T-helper 2 cell treated with Interferon-gamma antibody and Interleukin-4, amounts not matched to agents 5 μg/mL and 100 μg/mL, for 36 hours (primary cell): ENCODE results near the gene ENDOV.

ENCODE experiments used
- DNase-seq: peaks from one replicate; pipeline ENCODE4 v3.0.0; 2021; ENCODE audit warnings: low spot score
- H3K27ac Mint-ChIP-seq: one replicate; pipeline ENCODE4 v1.8.0; 2021; ENCODE audit warnings: mild to moderate bottlenecking, mixed read lengths
- H3K27me3 Mint-ChIP-seq: one replicate; pipeline ENCODE4 v1.8.0; 2021; ENCODE audit warnings: low read depth, mixed read lengths
- H3K36me3 Mint-ChIP-seq: one replicate; pipeline ENCODE4 v1.8.0; 2021; ENCODE audit warnings: low read depth, mixed read lengths
- H3K4me1 Mint-ChIP-seq: one replicate; pipeline ENCODE4 v1.8.0; 2021; ENCODE audit warnings: low read depth, mixed read lengths
- H3K4me3 Mint-ChIP-seq: one replicate; pipeline ENCODE4 v1.8.0; 2022; ENCODE audit warnings: mild to moderate bottlenecking, moderate library complexity, mixed read lengths
- H3K9me3 Mint-ChIP-seq: one replicate; pipeline ENCODE4 v1.8.0; 2021; ENCODE audit warnings: mixed read lengths

ENDOV gene

GRCh38 chr17:80461528-80462160, 46.7 kb downstream of the ENDOV start:
- H3K36me3 Mint-ChIP-seq, result no peaks in the 10 kb centered on the region
- H3K4me1 Mint-ChIP-seq, result peaks cover 13% of the 10 kb centered on the region
- H3K9me3 Mint-ChIP-seq, result no peaks in the 10 kb centered on the region
- no peak overlapping the region for H3K27ac Mint-ChIP-seq
- no peak overlapping the region for H3K4me3 Mint-ChIP-seq
- H3K27me3 Mint-ChIP-seq, result peaks cover 19% of the 10 kb centered on the region
- no peak for DNase-seq

GRCh38 chr17:80463784-80464400, 48.9 kb downstream of the ENDOV start:
- H3K36me3 Mint-ChIP-seq, result peaks cover 3% of the 10 kb centered on the region
- no peak overlapping the region for H3K4me3 Mint-ChIP-seq
- H3K27ac Mint-ChIP-seq, result no peak overlapping the region
- DNase-seq, result no peak
- no peaks in the 10 kb centered on the region for H3K4me1 Mint-ChIP-seq
- H3K9me3 Mint-ChIP-seq, result no peaks in the 10 kb centered on the region
- peaks cover 35% of the 10 kb centered on the region for H3K27me3 Mint-ChIP-seq

GRCh38 chr17:80464486-80464885, 49.5 kb downstream of the ENDOV start:
- H3K27me3 Mint-ChIP-seq, result peaks cover 32% of the 10 kb centered on the region
- H3K9me3 Mint-ChIP-seq, result no peaks in the 10 kb centered on the region
- H3K4me1 Mint-ChIP-seq, result no peaks in the 10 kb centered on the region
- H3K4me3 Mint-ChIP-seq, result no peak overlapping the region
- no peak for DNase-seq
- H3K27ac Mint-ChIP-seq, result no peak overlapping the region
- H3K36me3 Mint-ChIP-seq, result peaks cover 5% of the 10 kb centered on the region

DNA sequence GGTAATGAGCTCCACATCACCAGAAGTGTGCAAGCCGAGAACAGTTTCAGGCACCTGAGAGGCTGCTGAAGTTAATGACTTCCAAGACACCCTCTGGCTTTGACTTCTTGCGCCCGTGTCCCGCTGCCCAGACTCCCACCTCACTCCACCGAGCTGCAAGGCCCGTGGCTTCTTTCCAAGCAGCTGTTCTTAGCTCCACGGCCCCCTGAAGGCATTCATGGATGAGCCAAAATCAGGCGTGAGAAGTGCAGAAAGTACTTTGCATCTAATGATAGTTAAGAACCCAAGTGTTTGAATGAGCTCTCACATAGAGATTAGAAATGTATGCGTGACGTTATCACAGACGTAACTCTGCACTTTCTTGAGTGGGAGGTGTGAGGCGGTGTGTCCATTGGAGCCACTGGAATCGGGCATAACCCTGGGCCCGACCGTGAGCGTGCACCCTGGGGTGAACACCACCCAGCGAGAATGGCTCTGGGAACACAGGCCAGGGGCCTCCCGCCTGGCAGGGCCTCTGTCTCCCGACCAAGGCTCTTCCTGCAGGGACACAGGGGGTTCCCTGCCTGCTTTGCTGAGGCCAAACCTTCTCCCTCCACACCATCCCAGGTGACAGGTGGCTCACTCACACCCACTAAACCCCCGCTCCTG, 50.5 kb downstream of the ENDOV start:
- no peak for DNase-seq
- H3K9me3 Mint-ChIP-seq, result no peaks in the 10 kb centered on the region
- no peak overlapping the region for H3K4me3 Mint-ChIP-seq
- no peaks in the 10 kb centered on the region for H3K4me1 Mint-ChIP-seq
- H3K27me3 Mint-ChIP-seq, result peaks cover 24% of the 10 kb centered on the region
- no peak overlapping the region for H3K27ac Mint-ChIP-seq
- peaks cover 5% of the 10 kb centered on the region for H3K36me3 Mint-ChIP-seq

GRCh38 chr17:80466188-80466705, 51.3 kb downstream of the ENDOV start:
- Mint-ChIP-seq H3K9me3 (no peaks in the 10 kb centered on the region), H3K4me3 (no peak overlapping the region), H3K27me3 (peaks cover 22% of the 10 kb centered on the region), H3K27ac (no peak overlapping the region), H3K4me1 (no peaks in the 10 kb centered on the region), H3K36me3 (peaks cover 5% of the 10 kb centered on the region)
- no peak for DNase-seq

DNA sequence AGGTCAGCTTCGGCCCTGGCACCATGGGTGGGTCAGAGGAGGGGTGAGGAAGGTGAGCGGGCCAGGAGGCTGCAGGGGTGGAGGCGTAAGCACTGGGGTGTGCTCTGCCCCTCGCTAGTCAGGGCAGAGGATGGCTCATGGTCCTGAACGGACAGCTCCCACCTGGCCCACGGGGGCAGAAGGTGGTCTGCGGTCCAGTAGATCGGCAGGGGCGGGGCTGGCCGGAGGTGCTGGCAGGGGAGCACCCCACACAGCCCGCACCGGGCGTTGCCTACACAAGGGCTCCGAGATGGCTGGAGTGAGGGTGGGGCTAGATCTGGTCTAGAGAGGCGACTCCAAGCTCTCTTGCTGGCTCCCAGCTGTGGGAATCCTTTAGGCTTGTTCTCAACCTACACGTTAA, 53.3 kb downstream of the ENDOV start:
- no peaks in the 10 kb centered on the region for H3K9me3 Mint-ChIP-seq
- peaks cover 3% of the 10 kb centered on the region for H3K4me1 Mint-ChIP-seq
- peaks cover 33% of the 10 kb centered on the region for H3K27me3 Mint-ChIP-seq
- H3K27ac Mint-ChIP-seq, result no peak overlapping the region
- DNase-seq, result no peak
- H3K4me3 Mint-ChIP-seq, result no peak overlapping the region
- H3K36me3 Mint-ChIP-seq, result peaks cover 5% of the 10 kb centered on the region

DNA sequence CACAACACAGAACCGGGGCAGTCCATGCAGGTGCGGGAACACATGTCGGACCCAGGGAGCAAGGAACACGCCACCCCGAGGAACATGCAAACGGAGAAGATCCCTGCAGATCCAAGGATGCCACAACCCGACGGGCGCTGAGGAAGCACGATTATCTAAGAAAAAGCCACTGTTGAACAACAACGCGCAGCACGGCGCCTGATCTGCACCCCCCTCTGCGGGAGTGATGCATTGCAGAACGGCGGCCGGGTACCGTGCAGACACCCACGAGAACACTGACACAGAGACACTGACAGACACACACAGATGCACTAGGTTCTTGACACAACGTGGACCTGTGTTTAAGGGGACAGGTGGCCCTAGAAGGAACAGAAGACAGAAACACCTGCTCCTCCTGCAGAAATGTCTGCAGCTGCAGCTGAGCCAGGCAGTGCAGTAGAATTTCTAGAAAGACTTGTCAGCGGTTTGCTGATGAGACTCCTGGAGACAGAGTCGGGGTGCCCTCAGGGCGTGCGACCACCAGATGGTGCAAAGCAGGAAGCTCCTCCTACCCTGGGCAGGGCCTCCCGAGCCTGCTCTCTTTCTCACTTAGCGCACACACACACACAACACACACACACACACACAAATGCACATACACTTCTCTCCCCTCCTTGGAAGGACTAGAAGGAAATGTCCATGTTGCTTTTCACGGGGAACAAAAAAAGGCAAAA, 54.0 kb downstream of the ENDOV start:
- peaks cover 37% of the 10 kb centered on the region for H3K27me3 Mint-ChIP-seq
- H3K4me3 Mint-ChIP-seq, result no peak overlapping the region
- peaks cover 5% of the 10 kb centered on the region for H3K36me3 Mint-ChIP-seq
- no peak overlapping the region for H3K27ac Mint-ChIP-seq
- no peaks in the 10 kb centered on the region for H3K9me3 Mint-ChIP-seq
- DNase-seq, result no peak
- peaks cover 3% of the 10 kb centered on the region for H3K4me1 Mint-ChIP-seq

GRCh38 chr17:80469667-80470066, 54.7 kb downstream of the ENDOV start:
- Mint-ChIP-seq H3K36me3 (peaks cover 5% of the 10 kb centered on the region), H3K4me1 (peaks cover 5% of the 10 kb centered on the region), H3K4me3 (no peak overlapping the region), H3K27me3 (peaks cover 44% of the 10 kb centered on the region), H3K27ac (no peak overlapping the region), H3K9me3 (no peaks in the 10 kb centered on the region)
- no peak for DNase-seq

DNA sequence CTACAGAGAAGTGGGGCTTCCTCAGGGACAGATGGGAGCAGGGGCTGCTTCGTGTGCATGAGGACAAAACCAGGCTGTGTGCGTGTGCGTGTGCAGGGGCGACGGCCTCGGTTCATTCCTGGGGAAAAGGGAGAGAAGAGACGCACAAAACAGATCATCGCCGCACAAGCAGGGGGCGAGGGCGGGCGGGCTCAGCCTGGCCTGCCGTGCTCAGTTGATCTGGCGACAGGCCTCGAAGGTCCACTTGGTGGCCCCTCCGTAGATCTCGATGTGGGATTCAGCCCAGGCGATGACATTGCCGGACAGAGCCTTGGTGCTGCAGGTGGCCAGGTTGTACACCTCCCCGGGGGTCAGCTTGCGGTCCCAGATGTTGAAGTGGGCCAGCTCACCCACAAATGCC, 55.6 kb downstream of the ENDOV start:
- no peak overlapping the region for H3K27ac Mint-ChIP-seq
- peaks cover 12% of the 10 kb centered on the region for H3K4me1 Mint-ChIP-seq
- no peaks in the 10 kb centered on the region for H3K9me3 Mint-ChIP-seq
- H3K36me3 Mint-ChIP-seq, result peaks cover 5% of the 10 kb centered on the region
- DNase-seq, result no peak
- H3K27me3 Mint-ChIP-seq, result peaks cover 53% of the 10 kb centered on the region
- H3K4me3 Mint-ChIP-seq, result no peak overlapping the region

- no peak for DNase-seq
- Mint-ChIP-seq H3K27ac (no peak overlapping the region), H3K4me1 (peaks cover 12% of the 10 kb centered on the region), H3K9me3 (no peaks in the 10 kb centered on the region), H3K36me3 (peaks cover 5% of the 10 kb centered on the region), H3K4me3 (no peak overlapping the region), H3K27me3 (peaks cover 53% of the 10 kb centered on the region)
Observed at GRCh38 chr17:80471922-80472321, 57.0 kb downstream of the ENDOV start.

DNA sequence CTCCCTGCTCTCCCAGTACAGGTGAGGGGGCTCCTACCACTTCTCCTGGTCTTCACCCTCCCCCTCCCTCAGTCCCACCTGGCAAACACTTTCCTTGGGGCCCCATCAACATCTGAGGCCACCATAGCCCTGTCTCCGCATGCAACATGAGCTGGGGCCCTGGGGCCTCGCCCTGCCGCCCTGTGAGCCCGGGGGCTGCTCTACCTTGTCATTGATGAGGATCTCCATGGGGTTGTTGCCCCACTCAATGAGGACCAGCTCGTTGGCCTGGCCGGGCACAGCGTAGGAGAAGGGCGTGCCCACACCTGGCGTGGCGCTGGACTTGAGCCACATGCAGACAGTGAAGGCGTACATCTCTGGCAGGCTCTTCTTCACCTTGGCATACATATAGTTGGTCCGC, 58.0 kb downstream of the ENDOV start:
- Mint-ChIP-seq H3K4me3 (no peak overlapping the region), H3K9me3 (no peaks in the 10 kb centered on the region), H3K27me3 (peaks cover 43% of the 10 kb centered on the region), H3K36me3 (peaks cover 5% of the 10 kb centered on the region), H3K27ac (no peak overlapping the region), H3K4me1 (peaks cover 12% of the 10 kb centered on the region)
- DNase-seq, result no peak

DNA sequence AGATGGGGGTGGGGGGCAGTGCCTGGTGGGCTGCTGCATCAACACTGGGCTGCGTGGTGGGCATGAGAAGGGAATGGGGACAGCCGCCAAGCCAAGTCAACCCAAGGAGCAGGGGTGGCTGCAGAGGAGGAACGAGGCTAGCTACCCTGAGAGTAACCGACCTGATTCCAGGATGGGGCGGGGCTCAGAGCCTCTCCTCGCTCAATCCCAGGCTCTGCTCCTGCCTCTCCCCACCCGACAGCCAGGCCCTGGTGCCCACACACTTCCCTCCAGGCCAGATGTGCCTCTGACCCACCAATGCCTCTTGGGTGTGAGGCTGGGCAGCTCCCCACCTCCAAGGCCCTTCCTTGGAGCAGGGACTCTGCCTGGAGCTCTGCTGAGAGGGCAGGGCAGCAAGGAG, 58.7 kb downstream of the ENDOV start:
- Mint-ChIP-seq H3K36me3 (peaks cover 2% of the 10 kb centered on the region), H3K27me3 (peaks cover 38% of the 10 kb centered on the region), H3K4me1 (peaks cover 12% of the 10 kb centered on the region), H3K4me3 (no peak overlapping the region), H3K9me3 (no peaks in the 10 kb centered on the region), H3K27ac (no peak overlapping the region)
- DNase-seq, result no peak

DNA sequence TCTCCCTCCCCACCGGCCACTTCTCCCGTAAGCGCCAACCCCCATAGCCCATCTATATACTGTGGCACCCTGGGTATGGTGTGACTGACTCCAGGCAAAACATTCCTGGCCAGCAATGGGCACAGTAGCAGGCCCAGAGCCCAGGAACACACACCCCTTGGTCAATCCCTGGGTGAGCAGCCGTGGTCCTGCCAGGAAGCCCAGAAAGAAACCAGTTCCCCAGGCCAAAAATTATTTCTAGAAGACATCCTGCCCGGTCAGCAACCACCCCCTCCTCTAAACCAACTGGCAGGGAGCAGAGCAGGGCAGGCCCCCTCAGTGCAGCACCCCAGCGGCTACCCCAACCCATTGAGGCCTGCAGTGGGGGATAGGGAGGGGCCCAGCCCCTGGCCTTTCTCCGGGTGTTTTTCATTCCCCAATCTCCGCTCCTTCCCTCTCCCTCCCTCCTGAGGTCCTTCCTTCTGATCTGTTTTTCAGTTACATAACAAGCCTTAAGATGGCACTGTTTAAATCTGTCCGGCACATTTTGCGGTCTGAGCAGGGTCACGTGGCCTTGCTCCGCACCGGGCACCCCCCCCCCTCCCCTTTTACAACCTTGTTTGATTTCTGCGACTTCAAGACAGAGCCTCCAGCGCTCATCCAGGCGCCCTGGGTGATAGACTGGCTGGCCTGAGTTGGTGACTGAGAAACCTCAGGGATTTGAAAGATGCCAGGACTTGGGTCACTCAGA, 59.4 kb downstream of the ENDOV start:
- Mint-ChIP-seq H3K27me3 (peaks cover 42% of the 10 kb centered on the region), H3K4me3 (peak overlapping the region; percentile 73), H3K27ac (peak overlapping the region; percentile 28), H3K9me3 (no peaks in the 10 kb centered on the region), H3K4me1 (peaks cover 15% of the 10 kb centered on the region), H3K36me3 (no peaks in the 10 kb centered on the region)
- DNase-seq, result no peak
